Activated naive CD4-positive, alpha-beta T cell treated with anti-CD3 and anti-CD28 coated beads, Interleukin-2, amount 50 U/mL, for 24 hours (primary cell): ENCODE data around the gene BABAM1.

Experiments
- H3K27ac Mint-ChIP-seq: one replicate; pipeline ENCODE4 v1.8.0; 2021; ENCODE audit warnings: mild to moderate bottlenecking, mixed read lengths
- H3K27me3 Mint-ChIP-seq: one replicate; pipeline ENCODE4 v1.8.0; 2021; ENCODE audit warnings: mixed read lengths
- H3K36me3 Mint-ChIP-seq: one replicate; pipeline ENCODE4 v1.8.0; 2021; ENCODE audit warnings: mixed read lengths
- H3K4me1 Mint-ChIP-seq: one replicate; pipeline ENCODE4 v1.8.0; 2021; ENCODE audit warnings: mixed read lengths
- H3K4me3 Mint-ChIP-seq: one replicate; pipeline ENCODE4 v1.8.0; 2021; ENCODE audit warnings: mild to moderate bottlenecking, mixed read lengths
- H3K9me3 Mint-ChIP-seq: one replicate; pipeline ENCODE4 v1.8.0; 2021; ENCODE audit warnings: mixed read lengths

BABAM1 gene

DNA sequence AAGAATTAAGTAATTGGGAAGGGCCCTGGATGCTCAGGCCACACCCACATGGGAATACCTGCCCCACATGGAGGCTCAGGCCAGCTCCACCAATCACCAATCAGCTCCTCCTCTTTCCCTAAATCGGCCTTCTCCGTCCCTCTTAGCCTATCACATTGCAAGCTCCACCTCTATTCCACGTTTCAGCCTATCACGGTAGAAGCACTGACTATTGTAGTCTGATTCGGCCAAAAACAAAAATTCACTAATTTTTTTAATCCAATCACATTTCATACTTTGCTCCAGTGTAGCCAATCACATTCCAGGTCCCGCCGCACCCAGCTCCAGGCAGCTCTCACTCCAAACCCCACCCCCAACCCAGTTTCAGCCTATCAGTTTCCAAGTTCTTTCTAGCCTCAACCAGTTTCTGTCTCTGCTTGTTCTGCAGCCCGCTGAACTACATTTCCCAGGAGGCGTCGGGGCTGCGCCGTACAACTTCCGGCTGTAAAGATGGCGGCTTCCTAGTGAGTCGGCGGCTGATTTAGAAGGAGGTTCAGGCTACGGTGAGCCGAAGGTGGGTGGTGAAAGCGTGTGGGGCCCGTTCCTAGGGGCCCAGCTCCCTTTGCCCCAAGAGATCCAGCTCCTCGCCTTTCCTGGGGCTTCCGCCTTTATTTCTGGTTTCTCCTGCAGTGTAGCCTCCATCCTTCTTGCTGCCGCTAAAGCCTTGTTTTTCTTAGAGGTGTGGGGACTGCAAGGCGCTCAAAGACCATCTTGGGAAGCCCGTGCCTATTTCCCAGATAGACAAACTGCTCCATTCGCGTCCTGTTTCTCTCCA is at the start of gene BABAM1:
TSS of gene BABAM1 (plus strand) at position 469 of the 814 bp plus-strand sequence. CDS start 1,364 bp downstream, outside the sequence.
- Mint-ChIP-seq H3K36me3 (no peaks in the 10 kb centered on the region), H3K27ac (peak within 1 kb of the TSS; percentile 48), H3K27me3 (no peaks in the 10 kb centered on the region), H3K9me3 (no peaks in the 10 kb centered on the region), H3K4me1 (peaks cover 22% of the 10 kb centered on the region), H3K4me3 (peak within 1 kb of the TSS; percentile 96)

DNA sequence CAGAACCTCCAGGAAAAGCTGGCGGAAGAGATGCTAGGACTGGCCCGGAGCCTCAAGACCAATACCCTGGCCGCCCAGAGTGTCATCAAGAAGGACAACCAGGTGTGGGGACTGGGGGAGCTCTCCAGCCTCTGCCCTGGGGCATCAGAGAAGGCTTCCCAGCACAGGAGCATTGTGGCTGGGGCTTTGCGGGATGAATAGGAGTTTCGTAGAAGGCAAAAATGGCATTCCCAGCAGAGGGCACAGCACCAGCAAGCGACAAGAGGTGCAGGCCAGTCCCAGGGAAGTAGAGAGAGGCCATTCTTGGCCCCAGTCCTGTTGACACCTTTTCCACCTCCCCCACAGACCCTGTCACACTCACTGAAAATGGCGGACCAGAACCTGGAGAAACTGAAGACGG is 48.0 kb upstream of the BABAM1 start:
- H3K9me3 Mint-ChIP-seq, result no peaks in the 10 kb centered on the region
- peaks cover 15% of the 10 kb centered on the region for H3K4me1 Mint-ChIP-seq
- no peak overlapping the region for H3K27ac Mint-ChIP-seq
- no peaks in the 10 kb centered on the region for H3K27me3 Mint-ChIP-seq
- H3K36me3 Mint-ChIP-seq, result peaks cover 12% of the 10 kb centered on the region
- H3K4me3 Mint-ChIP-seq, result no peak overlapping the region

GRCh38 chr19:17220207-17220758 is 47.0 kb upstream of the BABAM1 start:
- H3K27me3 Mint-ChIP-seq, result no peaks in the 10 kb centered on the region
- H3K36me3 Mint-ChIP-seq, result peaks cover 9% of the 10 kb centered on the region
- H3K4me1 Mint-ChIP-seq, result peaks cover 7% of the 10 kb centered on the region
- H3K4me3 Mint-ChIP-seq, result no peak overlapping the region
- no peaks in the 10 kb centered on the region for H3K9me3 Mint-ChIP-seq
- H3K27ac Mint-ChIP-seq, result no peak overlapping the region

- peak overlapping the region; percentile 36 for H3K4me3 Mint-ChIP-seq
- H3K9me3 Mint-ChIP-seq, result no peaks in the 10 kb centered on the region
- H3K36me3 Mint-ChIP-seq, result no peaks in the 10 kb centered on the region
- no peak overlapping the region for H3K27ac Mint-ChIP-seq
- no peaks in the 10 kb centered on the region for H3K27me3 Mint-ChIP-seq
- peaks cover 4% of the 10 kb centered on the region for H3K4me1 Mint-ChIP-seq
Observed at GRCh38 chr19:17225053-17225452, 42.2 kb upstream of the BABAM1 start.

- Mint-ChIP-seq H3K27ac (peak within 1 kb of the TSS; percentile 82), H3K27me3 (no peaks in the 10 kb centered on the region), H3K4me3 (peak within 1 kb of the TSS; percentile 86), H3K36me3 (no peaks in the 10 kb centered on the region), H3K9me3 (no peaks in the 10 kb centered on the region), H3K4me1 (peaks cover 4% of the 10 kb centered on the region)
Observed at GRCh38 chr19:17226002-17226933, 41.0 kb upstream of the BABAM1 start, which contains the start of gene OCEL1. OCEL1 (plus strand) TSS chr19:17226226; CDS start chr19:17226248, 22 bp downstream.

- Mint-ChIP-seq H3K4me1 (peaks cover 4% of the 10 kb centered on the region), H3K4me3 (peak overlapping the region; percentile 30), H3K9me3 (no peaks in the 10 kb centered on the region), H3K36me3 (no peaks in the 10 kb centered on the region), H3K27me3 (no peaks in the 10 kb centered on the region), H3K27ac (peak overlapping the region; percentile 35)
Observed at GRCh38 chr19:17227798-17228367, 39.4 kb upstream of the BABAM1 start.

DNA sequence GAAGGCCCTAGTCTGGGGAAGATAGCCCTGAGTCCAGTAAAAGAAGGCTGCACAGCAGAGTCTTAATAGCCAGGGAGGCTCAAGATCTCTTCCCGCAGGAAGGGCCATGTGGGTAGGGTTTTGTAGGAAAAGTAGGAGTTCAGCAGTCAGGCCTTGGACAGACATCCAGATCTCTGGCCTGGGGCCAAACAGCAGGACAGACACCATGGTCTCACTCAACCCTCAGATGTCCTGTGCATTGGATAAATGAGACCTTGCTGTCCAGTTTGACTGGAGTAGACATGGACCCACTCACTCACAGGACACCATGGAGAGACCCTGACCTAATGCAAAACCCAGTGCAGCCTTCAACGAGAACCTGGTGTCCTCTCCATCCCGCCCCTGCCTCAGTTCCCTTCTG is 37.4 kb upstream of the BABAM1 start:
- Mint-ChIP-seq H3K4me1 (peaks cover 15% of the 10 kb centered on the region), H3K27ac (no peak overlapping the region), H3K36me3 (no peaks in the 10 kb centered on the region), H3K4me3 (no peak overlapping the region), H3K9me3 (no peaks in the 10 kb centered on the region), H3K27me3 (no peaks in the 10 kb centered on the region)

DNA sequence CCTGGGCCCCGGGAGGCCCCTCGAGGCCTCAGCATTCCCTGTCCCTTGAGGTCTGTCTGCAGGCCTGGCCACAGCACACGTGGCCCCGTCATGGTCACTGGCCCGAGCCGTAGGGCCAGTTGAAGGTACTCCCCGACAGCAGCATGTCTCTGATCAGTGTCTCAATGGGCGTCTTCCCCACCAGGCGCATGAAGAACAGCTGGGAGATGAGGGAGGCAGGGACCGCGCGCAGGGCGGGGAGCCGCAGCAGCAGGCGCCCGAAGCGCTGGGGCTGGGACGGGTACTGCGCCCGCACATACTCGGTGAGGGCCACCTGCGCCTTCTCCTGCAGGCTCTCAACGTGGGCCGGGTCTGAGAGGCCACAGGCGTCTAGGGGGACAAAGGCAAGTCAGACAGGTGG is 35.0 kb upstream of the BABAM1 start:
- Mint-ChIP-seq H3K4me3 (no peak overlapping the region), H3K4me1 (peaks cover 11% of the 10 kb centered on the region), H3K27me3 (no peaks in the 10 kb centered on the region), H3K27ac (no peak overlapping the region), H3K9me3 (no peaks in the 10 kb centered on the region), H3K36me3 (no peaks in the 10 kb centered on the region)

DNA sequence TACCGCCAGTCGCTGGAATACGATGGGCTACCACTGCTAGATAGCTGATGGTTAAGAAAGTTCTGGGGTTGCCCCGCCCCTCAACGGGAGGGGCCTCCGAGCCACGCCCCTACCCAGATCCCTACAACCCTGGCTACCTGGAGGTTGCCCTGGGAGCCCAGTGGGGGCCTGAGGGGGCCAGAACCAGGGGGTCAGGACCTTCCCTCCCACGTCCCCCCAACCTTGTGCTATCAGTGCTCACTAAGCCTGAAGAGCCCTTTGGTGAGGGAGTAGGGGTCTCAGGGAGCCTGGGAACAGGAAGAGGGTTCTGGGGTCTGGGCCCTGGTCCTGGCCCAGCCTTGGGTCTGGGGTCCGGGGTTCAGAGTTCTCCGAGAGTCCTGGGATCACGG is 32.3 kb upstream of the BABAM1 start:
- no peaks in the 10 kb centered on the region for H3K36me3 Mint-ChIP-seq
- H3K4me1 Mint-ChIP-seq, result peaks cover 15% of the 10 kb centered on the region
- H3K4me3 Mint-ChIP-seq, result peak overlapping the region; percentile 84
- H3K27ac Mint-ChIP-seq, result peak overlapping the region; percentile 80
- no peaks in the 10 kb centered on the region for H3K27me3 Mint-ChIP-seq
- no peaks in the 10 kb centered on the region for H3K9me3 Mint-ChIP-seq

DNA sequence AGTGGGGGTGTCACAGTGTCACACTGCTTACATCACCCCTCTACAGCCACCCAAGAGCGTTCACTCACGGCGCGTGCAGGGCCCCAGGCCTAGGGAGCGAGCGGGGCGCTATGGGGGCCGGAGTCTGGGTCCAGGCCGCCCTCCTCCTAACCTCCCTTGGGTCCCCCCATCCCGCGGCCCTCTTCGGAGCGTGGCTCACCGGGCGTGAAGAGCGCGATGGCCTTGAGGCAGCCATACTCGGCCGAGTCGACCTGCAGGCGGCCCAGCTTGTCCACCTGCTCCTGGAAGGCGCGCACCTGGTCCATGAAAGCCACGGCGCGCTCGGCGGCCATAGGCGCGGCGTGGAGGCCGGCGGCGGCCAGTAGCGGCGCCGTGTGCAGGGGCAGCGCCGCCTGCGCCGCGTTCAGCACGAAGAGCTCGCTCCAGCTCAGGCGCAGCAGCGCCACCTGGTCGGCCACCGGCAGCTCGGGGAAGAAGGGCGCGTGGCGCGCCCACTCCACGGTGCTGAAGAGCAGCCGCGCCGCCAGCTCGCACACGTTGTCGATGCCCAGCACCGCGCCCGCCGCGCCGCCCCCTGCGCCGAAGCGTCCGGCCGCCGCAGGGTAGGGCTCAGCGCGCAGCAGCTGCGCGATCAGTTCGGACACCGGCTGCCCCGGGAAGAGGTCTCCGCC is 31.8 kb upstream of the BABAM1 start:
- Mint-ChIP-seq H3K36me3 (no peaks in the 10 kb centered on the region), H3K27ac (peak overlapping the region; percentile 80), H3K27me3 (no peaks in the 10 kb centered on the region), H3K4me3 (peak overlapping the region; percentile 84), H3K4me1 (peaks cover 15% of the 10 kb centered on the region), H3K9me3 (no peaks in the 10 kb centered on the region)

DNA sequence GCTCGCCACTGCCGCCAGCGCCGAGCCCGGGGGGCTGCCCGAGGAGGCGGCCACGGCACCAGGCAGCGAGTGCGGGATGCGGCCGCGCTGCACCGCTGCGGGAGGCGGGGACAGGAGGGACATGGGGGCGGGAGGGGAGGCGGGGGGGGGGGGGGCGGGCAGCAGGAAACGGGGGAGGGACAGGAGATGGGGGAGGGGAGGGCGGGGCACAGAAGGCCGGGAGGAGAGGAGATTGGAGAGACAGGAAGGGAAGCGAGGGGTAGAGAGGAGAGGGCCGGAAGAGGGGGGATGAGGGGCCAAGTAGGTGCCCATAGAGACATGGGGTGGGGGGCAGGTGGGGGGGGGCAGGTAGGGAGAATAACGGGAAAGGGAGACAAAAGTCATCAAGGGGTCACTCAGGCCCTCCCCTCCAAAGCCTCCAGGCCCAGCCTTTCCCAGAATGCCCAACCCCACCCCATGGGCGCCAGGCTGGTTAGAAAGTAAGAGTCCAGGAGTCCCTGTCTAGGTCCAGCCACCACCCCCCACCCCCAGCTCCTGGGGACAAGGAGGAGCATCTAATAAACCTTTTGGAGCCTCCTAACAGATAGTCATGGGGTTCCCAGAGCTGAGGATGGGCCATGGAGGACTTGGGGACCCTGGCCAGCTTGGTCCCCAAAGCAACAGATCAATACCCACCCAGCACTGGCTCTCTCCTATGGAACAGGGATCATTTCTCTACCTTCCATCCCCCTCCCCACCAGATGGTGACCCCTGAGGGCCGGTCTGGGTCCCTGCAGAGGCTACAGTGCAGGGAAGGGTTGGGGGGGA is 31.1 kb upstream of the BABAM1 start:
- Mint-ChIP-seq H3K4me3 (peak overlapping the region; percentile 57), H3K27me3 (no peaks in the 10 kb centered on the region), H3K27ac (no peak overlapping the region), H3K4me1 (peaks cover 15% of the 10 kb centered on the region), H3K9me3 (no peaks in the 10 kb centered on the region), H3K36me3 (no peaks in the 10 kb centered on the region)

DNA sequence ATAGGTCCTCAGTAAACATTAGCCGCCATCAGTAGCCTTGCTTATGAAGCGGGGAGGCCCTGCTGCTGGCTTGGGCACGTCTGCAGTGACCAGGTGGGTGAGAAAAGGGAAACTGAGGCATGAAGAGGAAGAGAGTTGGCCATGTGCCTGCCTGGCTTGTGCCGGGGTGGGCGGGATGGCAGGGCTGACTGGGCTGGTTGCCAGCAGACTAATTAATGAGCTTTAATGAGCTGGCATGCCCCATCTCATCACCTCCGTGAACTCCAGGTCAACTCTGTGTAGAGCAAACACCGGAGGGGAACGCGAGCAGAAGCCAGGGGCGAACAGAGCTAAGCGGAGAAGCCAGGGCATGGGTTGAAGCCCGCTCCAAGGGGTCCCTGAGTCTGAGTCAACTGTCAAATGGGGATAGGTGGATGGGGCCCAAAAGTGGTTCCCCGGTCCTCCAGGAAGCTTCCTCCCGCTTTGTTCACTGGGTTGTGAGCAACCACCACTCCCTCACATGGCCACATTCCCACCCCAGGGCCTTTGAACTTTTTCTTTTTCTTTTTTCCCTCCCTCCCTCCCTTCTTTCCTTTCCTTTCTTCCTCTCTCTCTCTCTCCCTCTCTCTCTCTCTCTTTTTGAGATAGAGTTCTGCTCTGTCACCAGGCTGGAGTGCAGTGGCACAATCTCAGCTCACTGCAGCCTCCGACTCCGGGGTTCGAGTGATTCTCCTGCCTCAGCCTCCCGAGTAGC is 30.3 kb upstream of the BABAM1 start:
- Mint-ChIP-seq H3K27ac (no peak overlapping the region), H3K4me3 (peak overlapping the region; percentile 57), H3K9me3 (no peaks in the 10 kb centered on the region), H3K27me3 (no peaks in the 10 kb centered on the region), H3K36me3 (no peaks in the 10 kb centered on the region), H3K4me1 (peaks cover 15% of the 10 kb centered on the region)

DNA sequence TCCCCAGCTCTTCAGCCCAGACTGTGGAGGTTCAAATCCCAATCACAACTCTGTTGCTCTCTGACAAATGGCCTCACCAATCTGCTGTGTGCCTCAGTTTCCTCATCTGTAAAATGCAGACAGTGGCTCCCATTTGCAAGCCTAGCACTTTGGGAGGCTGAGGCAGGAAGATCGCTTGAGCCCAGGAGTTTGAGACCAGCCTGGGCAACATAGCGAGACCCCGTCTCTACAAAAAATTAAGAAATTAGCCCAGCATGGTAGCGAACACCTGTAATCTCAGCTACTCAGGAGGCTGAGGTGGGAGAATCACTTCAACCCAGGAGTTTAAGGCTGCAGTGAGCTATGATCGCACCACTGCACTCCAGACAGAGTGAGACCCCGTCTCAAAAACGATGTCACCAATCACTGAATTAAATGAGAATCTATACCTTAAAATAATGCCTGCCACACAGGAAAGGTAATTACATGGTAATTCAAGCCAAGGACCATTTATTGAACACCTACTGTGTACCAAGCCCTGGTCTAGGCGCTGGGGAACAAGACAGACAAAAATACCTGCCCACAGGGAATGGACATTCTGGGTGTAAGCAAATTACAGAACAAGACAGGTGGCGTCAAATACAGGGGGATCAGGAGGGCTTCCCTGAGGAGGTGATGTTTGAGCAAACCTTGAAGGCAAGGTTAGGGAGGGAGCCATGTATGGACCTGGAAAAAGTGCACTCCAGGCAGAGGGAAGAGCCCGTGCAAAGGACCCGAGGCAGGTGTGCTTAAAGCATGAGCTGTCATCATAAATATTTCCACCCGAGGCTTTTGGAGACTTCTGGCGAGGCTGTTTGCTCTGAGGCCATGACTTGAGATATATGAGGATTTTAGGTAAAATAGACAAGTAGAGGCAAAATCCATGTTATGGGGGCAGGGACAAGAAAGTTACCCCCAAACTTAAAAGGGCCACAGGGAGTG is 29.2 kb upstream of the BABAM1 start:
- Mint-ChIP-seq H3K27me3 (no peaks in the 10 kb centered on the region), H3K4me3 (peak overlapping the region; percentile 58), H3K36me3 (no peaks in the 10 kb centered on the region), H3K4me1 (peaks cover 15% of the 10 kb centered on the region), H3K27ac (no peak overlapping the region), H3K9me3 (no peaks in the 10 kb centered on the region)
